Activated T-cell treated with anti-CD3 and anti-CD28 coated beads, Interleukin-2, amount 50 U/mL, for 72 hours (primary cell): Measurements from ENCODE around the gene OR7D4. TPM values are rescaled to one million over a fixed set of nuclear protein-coding genes. Genes with fewer than 3 reads are reported as not detected.

Source experiments
- ATAC-seq, 2 donors: fragments of 150-1000 bp; cut with Tn5 transposase; replicated peaks in 1 of 2; 2 replicates each; pipeline ENCODE4 v1.10.0; 2021; ENCODE audit warnings: moderate library complexity in 2 of 2, mild to moderate bottlenecking in 1 of 2
- DNase-seq, 2 donors: peaks; one replicate each; pipeline ENCODE4 v3.0.0; 2021 to 2022; ENCODE audit warnings: mixed read lengths in 1 of 2
- H3K27ac Mint-ChIP-seq: one replicate; pipeline ENCODE4 v1.8.0; 2022; ENCODE audit warnings: mild to moderate bottlenecking, moderate library complexity, mixed read lengths
- H3K27me3 Mint-ChIP-seq: one replicate; pipeline ENCODE4 v1.8.0; 2022; ENCODE audit warnings: low read depth, mixed read lengths
- H3K36me3 Mint-ChIP-seq, 2 donors: one replicate each; pipeline ENCODE4 v1.8.0; 2022; ENCODE audit warnings: mixed read lengths in 2 of 2, mild to moderate bottlenecking in 1 of 2; ENCODE audit not compliant: insufficient read depth in 2 of 2
- H3K4me1 Mint-ChIP-seq: one replicate; pipeline ENCODE4 v1.8.0; 2022; ENCODE audit warnings: low read depth, mixed read lengths
- H3K4me3 Mint-ChIP-seq, 2 donors: one replicate each; pipeline ENCODE4 v1.8.0; 2022; ENCODE audit warnings: mild to moderate bottlenecking in 2 of 2, mixed read lengths in 2 of 2, moderate library complexity in 2 of 2
- H3K9me3 Mint-ChIP-seq, 2 donors: one replicate each; pipeline ENCODE4 v1.8.0; 2022; ENCODE audit warnings: mixed read lengths in 2 of 2
- total RNA-seq, 2 donors: library from RNA; stranded (reverse); gene quantifications; one replicate each; pipeline ENCODE4 v1.2.3, GENCODE V29; 2022

OR7D4 gene
- total RNA-seq, 2 donors from 2014 or later: not detected

GRCh38 chr19:9161427-9161826 is 58.0 kb downstream of the OR7D4 start:
- no peak for DNase-seq
- no peak overlapping the region for H3K27ac Mint-ChIP-seq
- H3K9me3 Mint-ChIP-seq: peaks cover 1 to 16% of the 10 kb centered on the region in 2 donors
- H3K4me1 Mint-ChIP-seq: no peaks in the 10 kb centered on the region
- no peaks in the 10 kb centered on the region for H3K27me3 Mint-ChIP-seq
- H3K36me3 Mint-ChIP-seq: peaks cover 56 to 85% of the 10 kb centered on the region in 2 donors
- no peak for ATAC-seq
- H3K4me3 Mint-ChIP-seq: no peak overlapping the region

Other genes starting within 250 kb of the OR7D4 start
- gene MUC16, start 209.2 kb downstream of the OR7D4 start, total RNA-seq: under 1 TPM in 1 of 2 donors, not detected in 1; 0.05 TPM
- not detected for gene OR1M1, start 132.5 kb downstream of the OR7D4 start, total RNA-seq
- gene OR7G2, start 112.1 kb downstream of the OR7D4 start, total RNA-seq: not detected
- not detected for gene OR7G1, start 103.8 kb downstream of the OR7D4 start, total RNA-seq
- not detected for gene OR7G3, start 92.6 kb downstream of the OR7D4 start, total RNA-seq
- gene ZNF317, start 79.2 kb downstream of the OR7D4 start, total RNA-seq: 10 to 100 TPM; 44.6 to 57.4 TPM
- under 1 TPM; 0.14 to 0.24 TPM for gene OR7D2, start 40.6 kb downstream of the OR7D4 start, total RNA-seq
- gene OR7E24, start 31.3 kb upstream of the OR7D4 start, total RNA-seq: not detected
- 10 to 100 TPM; 12.6 to 14.0 TPM for gene ZNF699, start 90.2 kb upstream of the OR7D4 start, total RNA-seq
- 10 to 100 TPM; 18.3 to 19.7 TPM for gene ZNF559, start 104.6 kb upstream of the OR7D4 start, total RNA-seq
- 1 to 10 TPM; 1.7 to 3.8 TPM for gene ZNF177, start 143.4 kb upstream of the OR7D4 start, total RNA-seq
- gene ZNF266, start 216.0 kb upstream of the OR7D4 start, total RNA-seq: 10 to 100 TPM; 33.7 to 43.3 TPM